Suppressor macrophage treated with lipopolysaccharide for 1 hour (primary cell): ENCODE data around the gene STPG3.
"Not testable (repeated sequence)": the region's sequence is repeated elsewhere in the genome, so short reads cannot be mapped to it uniquely, and the experiment has no call there.

Source experiments
- DNase-seq, 3 donors: peaks; one replicate each; pipeline ENCODE4 v3.0.0-alpha.2; 2020 to 2022

Gene STPG3

GRCh38 chr9:137247135-137247915, 3.8 kb upstream of the STPG3 start:
- no peak for DNase-seq

- no peak for DNase-seq
These were observed 3.2 kb upstream of the STPG3 start for GRCh38 chr9:137247916-137248175.

GRCh38 chr9:137250329-137251193, 525 bp upstream of the STPG3 start:
- DNase-seq, result no peak

- no peak for DNase-seq
These were observed 593 bp downstream of the STPG3 start for GRCh38 chr9:137251490-137252268.

- DNase-seq, result no peak
These were observed 1.7 kb downstream of the STPG3 start for GRCh38 chr9:137252555-137253506.

GRCh38 chr9:137253717-137254623, 2.9 kb downstream of the STPG3 start:
- DNase-seq, result no peak

- peak; percentile 90 to 97 (median 96) for DNase-seq
These were observed 3.8 kb downstream of the STPG3 start, which contains the start of gene NELFB for GRCh38 chr9:137254624-137255447. Gene NELFB (plus strand): TSS chr9:137255327.

- no peak for DNase-seq
These were observed 4.5 kb downstream of the STPG3 start for GRCh38 chr9:137255448-137256114.

- DNase-seq, result no peak
These were observed 5.3 kb downstream of the STPG3 start for GRCh38 chr9:137256362-137256761.

GRCh38 chr9:137256856-137257255, 5.8 kb downstream of the STPG3 start:
- DNase-seq, result no peak

- DNase-seq, result not testable (repeated sequence)
These were observed 11.3 kb downstream of the STPG3 start for GRCh38 chr9:137262173-137262908.

GRCh38 chr9:137262909-137263285, 11.8 kb downstream of the STPG3 start:
- no peak for DNase-seq

- no peak for DNase-seq
These were observed 12.4 kb downstream of the STPG3 start for GRCh38 chr9:137263506-137263905.

GRCh38 chr9:137264067-137264466, 13.0 kb downstream of the STPG3 start:
- DNase-seq, result no peak

- no peak for DNase-seq
These were observed 14.5 kb downstream of the STPG3 start for GRCh38 chr9:137265496-137266161.

- no peak for DNase-seq
These were observed 15.1 kb downstream of the STPG3 start for GRCh38 chr9:137266162-137266527.

GRCh38 chr9:137266585-137267453, 15.7 kb downstream of the STPG3 start:
- DNase-seq, result no peak
